ENCODE data around the gene DPT.

Gene DPT

DNA sequence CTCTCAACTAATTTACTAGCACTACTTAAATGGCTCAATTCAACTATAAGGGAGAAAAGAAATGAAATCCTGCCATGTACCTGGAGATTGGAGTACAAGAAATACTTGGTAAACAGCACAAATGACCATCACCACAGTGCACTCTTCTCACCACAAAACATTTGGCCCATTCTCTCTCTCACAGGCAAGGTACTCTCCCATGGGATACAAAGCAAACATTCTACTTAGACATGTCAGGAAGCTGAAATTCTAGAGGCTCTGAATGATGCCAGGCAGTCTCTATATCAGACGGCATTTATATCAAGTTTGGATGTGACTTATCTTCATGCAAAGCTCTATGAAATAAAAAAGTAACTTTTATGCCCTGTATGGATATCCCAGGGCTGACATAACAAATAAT lies 72.5 kb downstream of the DPT start:
- DNase-seq (ENCODE audit: low read depth), result no peak

DNA sequence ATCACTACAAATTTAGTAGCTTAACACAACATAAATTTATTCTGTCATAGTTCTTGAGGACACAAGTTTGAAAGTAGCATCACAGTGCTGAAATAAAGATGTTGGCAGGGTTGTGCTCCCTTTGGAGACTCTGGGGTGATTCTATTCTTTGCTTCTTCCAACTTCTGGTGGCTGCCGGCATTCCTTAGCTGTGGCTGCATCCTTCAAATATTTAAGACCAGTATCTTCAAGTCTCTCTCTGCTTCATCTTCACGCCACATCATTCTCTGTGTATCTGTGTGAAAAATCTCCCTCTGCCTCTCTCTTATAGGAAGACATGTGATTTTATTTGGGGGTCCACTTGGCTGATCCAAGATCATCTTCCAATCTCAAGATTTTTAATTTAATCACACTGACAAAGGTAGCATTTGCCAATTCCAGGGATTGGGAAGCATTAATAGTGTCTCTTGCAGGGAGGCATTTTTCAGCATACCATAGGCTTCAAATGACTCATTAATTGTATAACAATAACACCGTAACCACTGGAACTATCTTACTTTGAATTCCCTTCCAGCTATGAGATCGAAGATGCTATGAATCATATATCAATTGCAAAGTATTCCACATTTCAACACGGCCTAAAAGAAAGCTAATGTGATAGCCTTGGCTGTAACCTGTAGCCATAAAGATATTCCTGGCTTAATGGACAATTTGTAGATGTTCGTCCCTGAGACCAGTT lies 74.6 kb downstream of the DPT start:
- DNase-seq (ENCODE audit: low read depth), result no peak

- DNase-seq (ENCODE audit: low read depth), result no peak
Observed at GRCh38 chr1:168653567-168653966, 75.4 kb downstream of the DPT start.

DNA sequence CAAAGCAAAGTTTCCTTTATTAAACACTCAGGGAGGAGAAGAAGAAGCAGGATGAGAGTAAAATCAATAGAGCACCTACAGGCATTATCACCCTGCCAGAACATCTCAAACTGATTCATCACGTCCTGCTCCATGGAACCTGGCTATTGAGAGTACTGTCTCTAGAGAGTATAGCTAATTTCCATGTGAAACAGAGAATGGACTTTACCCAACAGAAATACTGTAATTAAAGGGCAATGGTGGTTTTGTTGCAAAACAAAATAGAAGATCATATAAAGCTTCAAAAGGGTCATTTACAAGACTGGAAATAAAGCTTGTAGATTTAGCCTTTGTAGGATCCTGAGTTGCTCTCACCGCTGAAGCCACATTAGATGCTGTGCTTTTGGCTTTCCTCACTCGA lies 83.3 kb downstream of the DPT start:
- DNase-seq (ENCODE audit: low read depth), result no peak
